Subcutaneous adipose tissue (tissue), 4 donors: Measurements from ENCODE around the gene C2orf68. TPM values are rescaled to one million over a fixed set of nuclear protein-coding genes. Genes with fewer than 3 reads are reported as not detected.

Source experiments
- total RNA-seq, 4 donors: library from RNA; depleted of rRNA; stranded (reverse); fragments of >200 nt; gene quantifications; one replicate each; pipeline ENCODE4 v1.1.0, GENCODE V29; 2016
- TF ChIP-seq, protein P1 (sequence below): fragments of 450-650 bp; IDR thresholded peaks from one replicate; pipeline ENCODE4 v1.5.1; 2016; ENCODE audit warnings: low read depth, mild to moderate bottlenecking, control low read depth, antibody characterized with exemption, moderate library complexity

The C2orf68 gene
- total RNA-seq, 4 donors from 2014 or later: 10.1 to 16.7 (median 15.7) TPM

GRCh38 chr2:85594715-85595300 is 17.1 kb downstream of the C2orf68 start:
- TF ChIP-seq, protein P1, sequence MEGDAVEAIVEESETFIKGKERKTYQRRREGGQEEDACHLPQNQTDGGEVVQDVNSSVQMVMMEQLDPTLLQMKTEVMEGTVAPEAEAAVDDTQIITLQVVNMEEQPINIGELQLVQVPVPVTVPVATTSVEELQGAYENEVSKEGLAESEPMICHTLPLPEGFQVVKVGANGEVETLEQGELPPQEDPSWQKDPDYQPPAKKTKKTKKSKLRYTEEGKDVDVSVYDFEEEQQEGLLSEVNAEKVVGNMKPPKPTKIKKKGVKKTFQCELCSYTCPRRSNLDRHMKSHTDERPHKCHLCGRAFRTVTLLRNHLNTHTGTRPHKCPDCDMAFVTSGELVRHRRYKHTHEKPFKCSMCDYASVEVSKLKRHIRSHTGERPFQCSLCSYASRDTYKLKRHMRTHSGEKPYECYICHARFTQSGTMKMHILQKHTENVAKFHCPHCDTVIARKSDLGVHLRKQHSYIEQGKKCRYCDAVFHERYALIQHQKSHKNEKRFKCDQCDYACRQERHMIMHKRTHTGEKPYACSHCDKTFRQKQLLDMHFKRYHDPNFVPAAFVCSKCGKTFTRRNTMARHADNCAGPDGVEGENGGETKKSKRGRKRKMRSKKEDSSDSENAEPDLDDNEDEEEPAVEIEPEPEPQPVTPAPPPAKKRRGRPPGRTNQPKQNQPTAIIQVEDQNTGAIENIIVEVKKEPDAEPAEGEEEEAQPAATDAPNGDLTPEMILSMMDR: no peak

DNA sequence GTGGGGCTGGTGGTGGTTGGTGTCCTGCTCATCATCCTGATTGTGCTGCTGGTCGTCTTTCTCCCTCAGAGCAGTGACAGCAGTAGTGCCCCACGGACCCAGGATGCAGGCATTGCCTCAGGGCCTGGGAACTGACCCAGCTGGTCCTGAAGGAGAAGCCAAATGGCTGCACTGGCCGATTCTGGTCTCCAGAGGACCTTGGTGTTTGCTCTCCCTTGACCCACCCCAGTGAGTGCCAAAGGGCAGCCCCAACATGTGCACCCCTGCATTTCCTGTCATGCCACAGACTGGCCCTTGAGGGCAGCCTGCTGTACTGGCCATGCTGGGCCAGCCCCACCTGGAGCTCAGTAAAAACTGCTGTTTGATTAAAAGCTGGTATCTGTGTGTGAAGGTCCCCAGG is 18.8 kb downstream of the C2orf68 start:
- TF ChIP-seq, protein P1: no peak

- TF ChIP-seq, protein P1: no peak
Observed at GRCh38 chr2:85591563-85591962, 20.3 kb downstream of the C2orf68 start.

DNA sequence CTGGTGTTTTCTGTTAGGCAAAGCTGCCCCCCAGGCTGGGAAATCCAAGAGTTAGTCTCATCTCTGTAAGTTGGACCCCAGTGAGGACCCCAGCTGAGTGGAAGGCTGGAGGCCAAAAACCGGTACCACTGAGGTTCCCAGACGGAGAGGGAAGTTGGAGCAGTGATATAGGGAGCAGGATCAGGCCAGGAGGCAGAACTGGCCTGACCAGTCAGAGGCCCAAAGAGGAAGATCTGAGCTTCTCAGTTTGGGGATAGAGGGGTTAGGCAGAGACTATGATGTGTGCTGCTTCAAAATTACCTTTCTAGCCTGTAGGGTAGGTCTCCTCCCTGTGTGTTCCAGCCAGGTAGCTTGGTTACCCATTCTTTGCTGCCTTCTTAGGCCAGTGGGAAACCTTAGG is 20.9 kb downstream of the C2orf68 start:
- TF ChIP-seq, protein P1: no peak

DNA sequence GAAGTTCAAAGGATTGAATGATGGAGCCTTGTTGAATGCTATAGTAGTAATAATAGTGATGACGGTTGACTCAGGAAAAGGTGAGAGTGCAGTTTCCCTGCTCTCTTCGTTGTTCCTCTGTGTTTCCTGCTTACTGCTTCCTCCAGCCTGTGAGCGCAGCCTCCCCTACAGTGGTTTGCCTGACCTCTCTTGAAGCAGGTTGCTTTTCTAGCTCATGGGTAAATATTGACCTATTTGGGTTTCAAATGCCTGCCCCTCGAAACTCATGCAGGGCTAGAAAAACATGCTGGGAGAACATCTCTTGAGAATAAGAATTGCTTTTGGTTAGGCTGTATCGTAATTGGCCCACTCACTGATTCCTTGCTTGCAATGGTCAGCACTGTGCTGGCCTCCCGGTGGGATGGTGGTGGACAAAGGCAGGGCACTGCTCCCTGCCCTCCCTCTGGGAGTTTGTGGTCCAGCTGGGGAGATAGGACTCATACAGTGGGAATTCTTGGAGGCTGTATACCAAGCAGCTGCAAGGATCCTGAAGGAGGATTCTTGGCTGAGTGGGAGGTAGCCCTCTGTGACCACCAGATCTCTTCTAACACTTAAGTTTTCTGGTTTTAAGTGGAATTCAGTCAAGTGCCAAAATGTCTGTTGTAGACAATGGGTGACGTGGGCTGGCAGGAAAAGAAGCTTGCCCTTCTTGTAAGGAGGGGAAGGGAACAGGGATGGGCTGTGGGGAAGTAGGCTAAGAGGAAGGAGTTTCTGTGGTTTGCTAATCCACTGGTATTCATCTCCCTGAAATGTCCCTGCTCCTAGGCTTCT is 21.7 kb downstream of the C2orf68 start:
- TF ChIP-seq, protein P1: no peak

DNA sequence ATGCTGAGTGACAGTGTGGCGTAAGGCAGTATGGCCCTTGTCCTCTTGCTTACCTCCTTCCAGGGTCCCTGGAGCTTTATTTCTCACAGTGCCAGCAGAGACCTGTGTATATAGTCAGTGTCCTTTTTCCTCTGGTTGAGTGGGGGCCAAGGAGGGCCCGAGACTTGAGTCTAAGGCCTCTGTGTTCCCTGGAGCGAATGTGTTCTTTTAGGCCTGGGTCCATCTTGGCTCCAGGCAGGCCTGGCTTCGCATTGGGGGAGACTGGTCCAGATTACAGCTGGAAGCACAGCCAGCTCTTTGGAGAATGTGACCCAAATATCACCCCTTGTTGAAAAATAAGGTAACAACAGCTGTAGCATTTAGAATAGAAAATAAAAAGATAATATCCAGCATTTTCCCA is 22.7 kb downstream of the C2orf68 start:
- TF ChIP-seq, protein P1: no peak

DNA sequence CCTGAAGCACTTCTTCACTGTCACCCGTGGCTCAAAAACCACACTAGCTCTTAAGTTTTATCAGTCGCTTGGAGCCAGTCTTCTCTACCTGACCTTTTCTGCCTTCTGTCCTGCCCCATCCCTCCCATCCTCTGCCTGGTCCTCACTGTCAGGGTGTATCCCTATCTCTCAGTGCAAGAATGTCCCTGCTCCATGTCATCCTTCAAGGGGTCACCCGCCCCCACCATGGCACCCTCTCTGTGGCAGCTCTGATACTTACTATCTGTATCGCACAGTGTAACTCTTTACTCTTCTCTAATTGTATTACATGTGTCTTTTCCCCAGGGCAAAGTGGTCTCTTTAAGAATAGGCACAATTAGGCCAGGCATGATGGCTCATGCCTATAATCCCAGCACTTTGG is 23.2 kb downstream of the C2orf68 start:
- TF ChIP-seq, protein P1: no peak
